ENCODE measurements around the gene CFAP43. TPM values are rescaled to one million over a fixed set of nuclear protein-coding genes. Genes with fewer than 3 reads are reported as not detected.

The CFAP43 gene
- total and polyA plus RNA-seq, 7 donors: 0.04 to 0.44 (median 0.11) TPM; not detected in 4

DNA sequence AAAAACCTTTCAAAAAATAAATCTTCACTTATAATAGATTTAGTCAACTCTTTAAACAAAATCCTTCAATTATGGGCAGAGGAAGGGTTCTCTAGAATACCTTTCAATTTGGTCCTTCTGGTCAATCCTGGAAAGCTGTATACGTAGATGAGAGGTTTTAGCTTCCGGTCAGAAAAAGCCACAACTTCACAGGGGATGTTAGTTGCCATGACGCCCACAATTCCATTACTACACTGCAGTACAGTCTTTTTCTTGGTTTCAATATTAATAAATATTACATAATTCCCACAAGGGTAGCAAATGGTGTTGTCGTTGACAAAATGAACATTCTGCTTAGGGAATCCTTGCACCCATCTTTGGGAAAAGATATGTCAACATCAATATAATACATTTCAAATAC is 1.7 kb downstream of the CFAP43 start:
- 72 to 79% (median 79%) methylated on average over 4 of the region's 4 CpGs for WGBS, 3 donors
- intact Hi-C loops (cut with DNase I): no loop called here
- Histone ChIP-seq H3K9me3 (no peaks in the 10 kb centered on the region), H3K4me1 (peaks cover 7% of the 10 kb centered on the region), H3K4me3 (no peak overlapping the region), H3K36me3 (ENCODE audit: insufficient read depth in 1 of 2, low read depth in 1 of 2) (no peaks in the 10 kb centered on the region), H3K27ac (no peak overlapping the region), H3K27me3 (ENCODE audit: insufficient read depth in 3 of 3, low read length in 2 of 3) (no peaks in the 10 kb centered on the region)
- DNase-seq (no peak), ATAC-seq (no peak)
- TF ChIP-seq, protein P1, sequence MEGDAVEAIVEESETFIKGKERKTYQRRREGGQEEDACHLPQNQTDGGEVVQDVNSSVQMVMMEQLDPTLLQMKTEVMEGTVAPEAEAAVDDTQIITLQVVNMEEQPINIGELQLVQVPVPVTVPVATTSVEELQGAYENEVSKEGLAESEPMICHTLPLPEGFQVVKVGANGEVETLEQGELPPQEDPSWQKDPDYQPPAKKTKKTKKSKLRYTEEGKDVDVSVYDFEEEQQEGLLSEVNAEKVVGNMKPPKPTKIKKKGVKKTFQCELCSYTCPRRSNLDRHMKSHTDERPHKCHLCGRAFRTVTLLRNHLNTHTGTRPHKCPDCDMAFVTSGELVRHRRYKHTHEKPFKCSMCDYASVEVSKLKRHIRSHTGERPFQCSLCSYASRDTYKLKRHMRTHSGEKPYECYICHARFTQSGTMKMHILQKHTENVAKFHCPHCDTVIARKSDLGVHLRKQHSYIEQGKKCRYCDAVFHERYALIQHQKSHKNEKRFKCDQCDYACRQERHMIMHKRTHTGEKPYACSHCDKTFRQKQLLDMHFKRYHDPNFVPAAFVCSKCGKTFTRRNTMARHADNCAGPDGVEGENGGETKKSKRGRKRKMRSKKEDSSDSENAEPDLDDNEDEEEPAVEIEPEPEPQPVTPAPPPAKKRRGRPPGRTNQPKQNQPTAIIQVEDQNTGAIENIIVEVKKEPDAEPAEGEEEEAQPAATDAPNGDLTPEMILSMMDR (IDR thresholded peaks at IDR 0.05): no peak

DNA sequence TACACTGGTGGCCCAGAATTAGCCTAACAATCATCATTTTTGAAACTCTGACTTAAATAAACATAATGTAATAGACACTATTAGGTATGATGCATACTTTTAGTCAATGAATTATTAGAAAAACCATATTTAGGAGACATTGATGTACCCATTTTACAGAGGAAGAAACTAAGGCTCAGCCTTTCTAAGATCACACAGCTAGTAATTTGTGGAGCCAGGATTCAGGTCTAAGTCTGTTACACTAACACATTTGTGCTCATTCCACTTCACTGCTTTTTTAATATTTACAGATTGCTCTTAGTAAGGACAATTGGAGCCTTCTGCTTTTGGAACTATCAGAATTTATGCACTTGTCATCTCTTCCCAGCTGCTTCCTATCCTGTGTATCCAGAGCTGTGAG is 8.9 kb downstream of the CFAP43 start:
- H3K36me3 ChIP-seq (ENCODE audit: insufficient read depth in 1 of 2, low read depth in 1 of 2): no peaks in the 10 kb centered on the region
- no peak for ATAC-seq
- no peaks in the 10 kb centered on the region for H3K27me3 ChIP-seq (ENCODE audit: insufficient read depth in 3 of 3, low read length in 2 of 3)
- no peak overlapping the region for H3K27ac ChIP-seq
- TF ChIP-seq, protein P1 (IDR thresholded peaks at IDR 0.05): no peak
- H3K4me3 ChIP-seq: no peak overlapping the region
- no peaks in the 10 kb centered on the region for H3K9me3 ChIP-seq
- H3K4me1 ChIP-seq: no peaks in the 10 kb centered on the region
- DNase-seq: no peak
- intact Hi-C loops (cut with DNase I): no loop called here

DNA sequence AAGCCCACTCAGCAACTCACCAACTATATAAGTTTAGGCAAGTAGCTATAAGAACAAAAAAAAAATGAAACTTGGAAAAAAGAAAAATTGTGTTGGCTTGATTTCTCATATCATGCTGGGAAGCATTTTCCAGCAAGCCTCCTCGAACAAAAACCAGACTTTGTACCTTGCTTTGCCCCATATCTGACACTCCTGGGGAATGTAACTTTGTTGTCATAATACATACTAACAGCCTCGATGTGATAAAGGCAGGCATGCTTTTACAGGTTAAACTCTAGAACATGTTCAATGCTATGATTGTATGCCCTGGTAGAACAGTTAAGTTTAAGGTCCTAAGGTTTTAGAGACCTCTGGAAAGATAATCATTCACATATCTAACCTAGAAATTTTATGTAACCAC is 11.6 kb downstream of the CFAP43 start:
- intact Hi-C loops (cut with DNase I): no loop called here
- H3K4me1 ChIP-seq: no peaks in the 10 kb centered on the region
- H3K27me3 ChIP-seq (ENCODE audit: insufficient read depth in 3 of 3, low read length in 2 of 3): peaks cover 0 to 10% (median 0%) of the 10 kb centered on the region in 3 donors
- DNase-seq (no peak), ATAC-seq (no peak)
- 76 to 83% (median 81%) methylated on average over 2 of the region's 2 CpGs for WGBS, 3 donors
- no peaks in the 10 kb centered on the region for H3K9me3 ChIP-seq
- TF ChIP-seq, protein P1 (IDR thresholded peaks at IDR 0.05): no peak
- no peaks in the 10 kb centered on the region for H3K36me3 ChIP-seq (ENCODE audit: insufficient read depth in 1 of 2, low read depth in 1 of 2)
- H3K4me3 ChIP-seq: no peak overlapping the region
- H3K27ac ChIP-seq: no peak overlapping the region

DNA sequence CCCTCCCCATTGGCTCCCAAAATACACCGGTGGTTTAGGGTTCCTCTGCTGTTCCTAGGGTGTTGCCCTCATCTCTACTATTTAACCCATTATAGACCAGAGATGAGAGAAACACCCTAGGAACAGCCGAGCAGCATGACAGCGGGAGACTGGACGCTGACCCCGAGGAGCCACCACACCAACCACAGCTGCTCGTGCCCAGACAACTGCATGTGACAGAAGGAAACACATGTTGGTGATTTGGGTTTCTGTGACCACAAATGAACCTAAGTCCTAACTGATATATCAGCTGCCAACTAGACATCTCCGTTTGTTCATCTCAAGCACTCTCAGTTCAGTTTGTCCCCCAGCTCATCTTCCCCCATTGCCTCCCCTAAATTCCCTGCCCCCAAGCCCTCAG is 13.4 kb downstream of the CFAP43 start:
- Histone ChIP-seq H3K4me1 (no peaks in the 10 kb centered on the region), H3K27me3 (ENCODE audit: insufficient read depth in 3 of 3, low read length in 2 of 3) (peaks cover 0 to 10% (median 0%) of the 10 kb centered on the region in 3 donors), H3K36me3 (ENCODE audit: insufficient read depth in 1 of 2, low read depth in 1 of 2) (no peaks in the 10 kb centered on the region), H3K27ac (no peak overlapping the region), H3K4me3 (no peak overlapping the region), H3K9me3 (no peaks in the 10 kb centered on the region)
- intact Hi-C loops (cut with DNase I): no loop called here
- WGBS, 3 donors: 20 to 29% (median 21%) methylated on average over 7 of the region's 7 CpGs
- ATAC-seq (no peak), DNase-seq (no peak)
- TF ChIP-seq, protein P1 (IDR thresholded peaks at IDR 0.05): no peak

DNA sequence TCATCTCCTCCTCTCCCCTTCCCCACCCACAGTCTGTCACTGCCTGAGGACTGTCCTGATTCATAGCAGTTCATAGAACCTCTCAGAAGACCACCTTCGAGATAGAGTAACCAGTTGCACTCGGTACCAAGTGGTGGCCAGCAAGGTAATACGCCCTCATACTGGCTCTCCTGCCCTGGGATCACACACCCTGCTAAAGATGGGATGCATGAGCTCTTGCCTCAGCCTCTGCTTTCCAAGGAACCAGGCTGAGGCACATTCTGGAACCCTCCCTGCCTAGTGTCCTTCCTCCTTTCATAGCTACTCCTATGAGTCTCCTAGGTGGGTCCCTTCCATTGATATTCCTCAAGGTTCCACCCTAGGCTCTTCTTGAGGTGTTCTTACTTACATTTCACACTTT is 15.5 kb downstream of the CFAP43 start:
- DNase-seq (no peak), ATAC-seq (no peak)
- TF ChIP-seq, protein P1 (IDR thresholded peaks at IDR 0.05): no peak
- no peaks in the 10 kb centered on the region for H3K9me3 ChIP-seq
- WGBS, 3 donors: 87 to 98% (median 92%) methylated on average over 3 of the region's 3 CpGs
- no peaks in the 10 kb centered on the region for H3K36me3 ChIP-seq (ENCODE audit: insufficient read depth in 1 of 2, low read depth in 1 of 2)
- H3K27ac ChIP-seq: no peak overlapping the region
- intact Hi-C loops (cut with DNase I): no loop called here
- peaks cover 0 to 10% (median 0%) of the 10 kb centered on the region in 3 donors for H3K27me3 ChIP-seq (ENCODE audit: insufficient read depth in 3 of 3, low read length in 2 of 3)
- H3K4me3 ChIP-seq: no peak overlapping the region
- no peaks in the 10 kb centered on the region for H3K4me1 ChIP-seq

Measured in psoas muscle (tissue), 8 donors.